Transverse colon (tissue), 4 donors: Measurements from ENCODE around the gene NT5C3B.

Experiments
- POLR2A ChIP-seq: fragments of 450-650 bp; IDR thresholded peaks from one replicate; pipeline ENCODE4 v1.6.1; 2016; ENCODE audit warnings: antibody characterized with exemption, mild to moderate bottlenecking, moderate library complexity
- POLR2AphosphoS5 ChIP-seq, 3 donors: sonication (generic); formaldehyde crosslinking; IDR thresholded peaks; one replicate each; pipeline ENCODE4 v1.6.1; 2016; ENCODE audit warnings: antibody characterized with exemption in 3 of 3
- TF ChIP-seq, protein P1 (sequence below), 5 experiments: fragments of 200-600 bp in 3 of 5; fragments of 450-650 bp in 2 of 5; sonication (generic) in 3 of 5; IDR thresholded peaks; 1 replicate in 2 of 5; 2 replicates in 3 of 5; pipeline ENCODE4 v1.5.1; 2016 to 2017; ENCODE audit warnings: antibody characterized with exemption in 5 of 5, inconsistent platforms in 3 of 5, mild to moderate bottlenecking in 2 of 5, moderate library complexity in 1 of 5

DNA sequence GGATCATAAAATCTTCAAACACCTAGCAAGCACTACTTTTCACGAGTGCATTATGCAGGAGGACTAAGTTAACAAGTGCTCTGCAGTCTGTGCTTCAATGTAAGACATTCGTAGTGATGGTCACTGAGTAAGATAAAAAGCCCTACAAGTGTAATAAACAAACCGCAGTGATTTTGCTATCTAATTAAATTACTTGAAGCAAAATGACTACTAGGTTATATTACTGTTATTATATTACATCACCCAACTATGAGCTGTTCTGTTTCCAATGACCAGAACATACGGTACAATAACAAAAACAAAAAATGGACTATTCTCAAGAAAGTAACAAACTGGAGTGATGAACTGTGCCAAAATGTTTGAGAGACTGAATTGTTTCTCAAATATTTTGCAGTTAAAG lies 12.8 kb upstream of the NT5C3B start:
- TF ChIP-seq, protein P1, sequence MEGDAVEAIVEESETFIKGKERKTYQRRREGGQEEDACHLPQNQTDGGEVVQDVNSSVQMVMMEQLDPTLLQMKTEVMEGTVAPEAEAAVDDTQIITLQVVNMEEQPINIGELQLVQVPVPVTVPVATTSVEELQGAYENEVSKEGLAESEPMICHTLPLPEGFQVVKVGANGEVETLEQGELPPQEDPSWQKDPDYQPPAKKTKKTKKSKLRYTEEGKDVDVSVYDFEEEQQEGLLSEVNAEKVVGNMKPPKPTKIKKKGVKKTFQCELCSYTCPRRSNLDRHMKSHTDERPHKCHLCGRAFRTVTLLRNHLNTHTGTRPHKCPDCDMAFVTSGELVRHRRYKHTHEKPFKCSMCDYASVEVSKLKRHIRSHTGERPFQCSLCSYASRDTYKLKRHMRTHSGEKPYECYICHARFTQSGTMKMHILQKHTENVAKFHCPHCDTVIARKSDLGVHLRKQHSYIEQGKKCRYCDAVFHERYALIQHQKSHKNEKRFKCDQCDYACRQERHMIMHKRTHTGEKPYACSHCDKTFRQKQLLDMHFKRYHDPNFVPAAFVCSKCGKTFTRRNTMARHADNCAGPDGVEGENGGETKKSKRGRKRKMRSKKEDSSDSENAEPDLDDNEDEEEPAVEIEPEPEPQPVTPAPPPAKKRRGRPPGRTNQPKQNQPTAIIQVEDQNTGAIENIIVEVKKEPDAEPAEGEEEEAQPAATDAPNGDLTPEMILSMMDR (IDR thresholded peaks at IDR 0.05) = no peak
- no peak for TF ChIP-seq POLR2A
- no peak for TF ChIP-seq POLR2AphosphoS5 (IDR thresholded peaks at IDR 0.05)
